H9 (cell line): Measurements from ENCODE around the gene LHPP. TPM values are rescaled to one million over a fixed set of nuclear protein-coding genes. Genes with fewer than 3 reads are reported as not detected.

Source experiments
- DNase-seq: peaks from one replicate; pipeline ENCODE4 v3.0.0-alpha.2; 2017
- H2AFZ ChIP-seq: one replicate; pipeline ENCODE4 v1.6.1; 2013; ENCODE audit warnings: mild to moderate bottlenecking, low read length, control low read depth, moderate library complexity
- H2AK5ac ChIP-seq: 2 replicates; pipeline ENCODE4 v1.6.1; 2013; ENCODE audit warnings: low read length, control low read depth, mixed read lengths; ENCODE audit not compliant: insufficient read length
- H2BK120ac ChIP-seq: one replicate; pipeline ENCODE4 v1.6.1; 2013; ENCODE audit warnings: low read depth, mild to moderate bottlenecking, low read length, control low read depth, inconsistent platforms; ENCODE audit not compliant: poor library complexity, severe bottlenecking
- H2BK12ac ChIP-seq: 2 replicates; pipeline ENCODE4 v1.6.1; 2013; ENCODE audit warnings: low read length, control low read depth, mixed read lengths, low read depth; ENCODE audit not compliant: insufficient read length
- H2BK15ac ChIP-seq: 2 replicates; pipeline ENCODE4 v1.6.1; 2013; ENCODE audit warnings: low read depth, low read length, control low read depth
- H2BK20ac ChIP-seq: one replicate; pipeline ENCODE4 v1.6.1; 2013; ENCODE audit warnings: low read depth, mild to moderate bottlenecking, low read length, control low read depth, inconsistent platforms; ENCODE audit not compliant: poor library complexity, severe bottlenecking
- H2BK5ac ChIP-seq: 2 replicates; pipeline ENCODE4 v1.6.1; 2013; ENCODE audit warnings: low read length, control low read depth, mixed read lengths; ENCODE audit not compliant: insufficient read length
- H3K14ac ChIP-seq: 2 replicates; pipeline ENCODE4 v1.6.1; 2013; ENCODE audit warnings: low read length, control low read depth; ENCODE audit not compliant: insufficient read depth
- H3K18ac ChIP-seq: 2 replicates; pipeline ENCODE4 v1.6.1; 2013; ENCODE audit warnings: low read depth, mild to moderate bottlenecking, mixed read lengths, low read length, control low read depth; ENCODE audit not compliant: insufficient read length
- H3K23ac ChIP-seq: 2 replicates; pipeline ENCODE4 v1.6.1; 2013; ENCODE audit warnings: low read length, control low read depth, mixed read lengths, low read depth; ENCODE audit not compliant: insufficient read length
- H3K23me2 ChIP-seq: 2 replicates; pipeline ENCODE4 v1.6.1; 2013; ENCODE audit warnings: low read depth, mild to moderate bottlenecking, mixed read lengths, low read length, control low read depth; ENCODE audit not compliant: insufficient read length, poor library complexity, severe bottlenecking
- H3K27ac ChIP-seq: 2 replicates; pipeline ENCODE4 v1.5.1; 2013; ENCODE audit warnings: low read length, control low read depth, mixed read lengths, low read depth; ENCODE audit not compliant: insufficient read length
- H3K27me3 ChIP-seq: 2 replicates; pipeline ENCODE4 v1.6.1; 2013; ENCODE audit warnings: low read length, control low read depth, inconsistent platforms; ENCODE audit not compliant: insufficient read depth
- H3K4ac ChIP-seq: 2 replicates; pipeline ENCODE4 v1.6.1; 2013; ENCODE audit warnings: low read depth, mild to moderate bottlenecking, control low read depth, inconsistent platforms, low read length, moderate library complexity
- H3K4me1 ChIP-seq: 2 replicates; pipeline ENCODE4 v1.6.1; 2013; ENCODE audit warnings: low read length, control low read depth, inconsistent platforms; ENCODE audit not compliant: insufficient read depth
- H3K4me2 ChIP-seq: 2 replicates; pipeline ENCODE4 v1.6.1; 2013; ENCODE audit warnings: low read length, control low read depth, mixed read lengths; ENCODE audit not compliant: insufficient read length, insufficient read depth
- H3K56ac ChIP-seq: 2 replicates; pipeline ENCODE4 v1.6.1; 2013; ENCODE audit warnings: low read depth, mild to moderate bottlenecking, mixed read lengths, low read length, control low read depth; ENCODE audit not compliant: insufficient read length
- H3K79me1 ChIP-seq: 2 replicates; pipeline ENCODE4 v1.6.1; 2013; ENCODE audit warnings: low read depth, mild to moderate bottlenecking, moderate library complexity, low read length, control low read depth, inconsistent platforms; ENCODE audit not compliant: insufficient read depth, poor library complexity, severe bottlenecking
- H3K79me2 ChIP-seq: 2 replicates; pipeline ENCODE4 v1.6.1; 2013; ENCODE audit warnings: low read length, control low read depth, inconsistent platforms; ENCODE audit not compliant: insufficient read depth
- H3K9ac ChIP-seq: 2 replicates; pipeline ENCODE4 v1.6.1; 2013; ENCODE audit warnings: low read length, control low read depth, mixed read lengths; ENCODE audit not compliant: insufficient read length; ENCODE audit errors: extremely low read depth
- H3K9me3 ChIP-seq: one replicate; pipeline ENCODE4 v1.6.1; 2013; ENCODE audit warnings: low read depth, low read length, inconsistent platforms; ENCODE audit not compliant: control insufficient read depth
- H3T11ph ChIP-seq: one replicate; pipeline ENCODE4 v1.6.1; 2013; ENCODE audit warnings: mild to moderate bottlenecking, low read length, control low read depth, inconsistent platforms
- H4K20me1 ChIP-seq: one replicate; pipeline ENCODE4 v1.6.1; 2013; ENCODE audit not compliant: control insufficient read depth, insufficient read length, insufficient read depth
- H4K5ac ChIP-seq: 2 replicates; pipeline ENCODE4 v1.6.1; 2013; ENCODE audit warnings: low read depth, mild to moderate bottlenecking, mixed read lengths, low read length, control low read depth; ENCODE audit not compliant: insufficient read length
- H4K8ac ChIP-seq: replicated peaks from 2 replicates; pipeline ENCODE4 v1.6.1; 2013; ENCODE audit warnings: low read length, control low read depth, mixed read lengths, low read depth; ENCODE audit not compliant: insufficient read length
- H4K91ac ChIP-seq: 2 replicates; pipeline ENCODE4 v1.6.1; 2013; ENCODE audit warnings: low read depth, mild to moderate bottlenecking, moderate library complexity, mixed read lengths, low read length, control low read depth; ENCODE audit not compliant: insufficient read length
- H3K27ac Mint-ChIP-seq, 3 experiments: 2 replicates in 2 of 3; 3 replicates in 1 of 3; pipeline ENCODE4 v1.8.0; 2020 to 2021; ENCODE audit warnings: mixed read lengths in 3 of 3, mild to moderate bottlenecking in 1 of 3, moderate library complexity in 1 of 3
- H3K27me3 Mint-ChIP-seq: 2 replicates; pipeline ENCODE4 v1.8.0; 2021; ENCODE audit warnings: low read depth, mild to moderate bottlenecking, moderate library complexity, mixed read lengths
- H3K36me3 Mint-ChIP-seq, 3 experiments: 2 replicates in 2 of 3; 3 replicates in 1 of 3; pipeline ENCODE4 v1.8.0; 2020 to 2021; ENCODE audit warnings: low read depth in 3 of 3, mixed read lengths in 3 of 3; ENCODE audit not compliant: insufficient read depth in 1 of 3
- H3K4me1 Mint-ChIP-seq, 2 experiments: 2 replicates each; pipeline ENCODE4 v1.8.0; 2020; ENCODE audit warnings: mixed read lengths in 2 of 2
- H3K4me3 Mint-ChIP-seq, 2 experiments: 2 replicates in 1 of 2; 3 replicates in 1 of 2; pipeline ENCODE4 v1.8.0; 2020 to 2021; ENCODE audit warnings: mild to moderate bottlenecking in 2 of 2, mixed read lengths in 2 of 2, moderate library complexity in 1 of 2
- H3K9me3 Mint-ChIP-seq, 2 experiments: 2 replicates in 1 of 2; 3 replicates in 1 of 2; pipeline ENCODE4 v1.8.0; 2020; ENCODE audit warnings: mild to moderate bottlenecking in 2 of 2, mixed read lengths in 2 of 2, moderate library complexity in 1 of 2
- CTCF ChIP-seq: fragments of 200-600 bp; sonication (generic); conservative IDR thresholded peaks from 3 replicates; pipeline ENCODE4 v1.8.0; 2021; ENCODE audit warnings: antibody characterized with exemption, mild to moderate bottlenecking
- WGBS: extraction: QIAGEN DNeasy Blood & Tissue Kit; methylation state at CpG from one replicate; pipeline ENCODE4 v1.1.7; 2013; ENCODE audit warnings: missing lambda C conversion rate, low lambda C conversion rate, mixed read lengths; ENCODE audit not compliant: insufficient read length; ENCODE audit errors: extremely low coverage; 5-methylcytosine and 5-hydroxymethylcytosine counted together
- total RNA-seq: library from RNA; stranded (reverse); gene quantifications from 2 replicates; pipeline ENCODE4 v1.2.1, GENCODE V29; 2021

LHPP gene
- total RNA-seq, 1 experiment from 2014 or later = 29.6 TPM

DNA sequence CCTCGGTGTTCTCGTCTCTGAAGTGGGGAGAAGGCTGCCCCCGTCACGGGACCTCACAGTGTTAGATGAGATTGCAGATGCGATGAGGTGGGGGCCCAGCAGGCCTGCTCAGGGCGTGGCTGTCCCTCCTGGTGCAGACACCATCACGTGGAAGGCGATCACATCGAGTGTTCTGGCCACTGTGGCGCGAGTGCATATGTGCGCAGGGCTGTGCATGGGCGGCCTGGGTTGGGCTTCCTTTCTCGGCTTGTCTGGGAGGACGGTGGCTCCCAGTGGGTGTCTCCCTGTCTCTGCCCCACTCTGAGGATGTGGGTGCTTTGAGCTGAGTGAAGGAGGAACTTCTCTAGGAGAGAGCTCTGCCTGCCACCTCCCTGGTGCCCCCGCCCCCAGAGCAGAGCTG is 83.1 kb downstream of the LHPP start:
- Mint-ChIP-seq H3K4me3 (no peak overlapping the region), H3K36me3 (no peaks in the 10 kb centered on the region; a peak in 1 of 7 replicates), H3K4me1 (peaks cover 0 to 6% of the 10 kb centered on the region in 2 experiments; a peak in 1 of 4 replicates), H3K27me3 (no peaks in the 10 kb centered on the region), H3K27ac (no peak overlapping the region), H3K9me3 (no peaks in the 10 kb centered on the region)
- Histone ChIP-seq H3K56ac (no peak overlapping the region), H3K23me2 (no peaks in the 10 kb centered on the region), H2BK12ac (no peak overlapping the region), H2BK20ac (no peak overlapping the region), H2AFZ (no peak overlapping the region), H3K79me1 (no peaks in the 10 kb centered on the region), H2BK5ac (no peak overlapping the region), H3T11ph (no peak overlapping the region), H3K27me3 (no peaks in the 10 kb centered on the region), H4K91ac (no peak overlapping the region), H3K18ac (no peak overlapping the region), H2BK15ac (no peak overlapping the region), H3K23ac (no peak overlapping the region), H4K5ac (no peak overlapping the region), H3K79me2 (no peaks in the 10 kb centered on the region), H3K9ac (no peak overlapping the region), H2BK120ac (no peak overlapping the region), H4K8ac (no peak overlapping the region), H2AK5ac (no peak overlapping the region), H3K27ac (no peak overlapping the region), H3K4me2 (no peak overlapping the region), H4K20me1 (no peaks in the 10 kb centered on the region), H3K4me1 (no peaks in the 10 kb centered on the region), H3K14ac (no peak overlapping the region; the same call in 1 of the 2 replicates), H3K4ac (no peak overlapping the region), H3K9me3 (no peaks in the 10 kb centered on the region)
- no peak for TF ChIP-seq CTCF
- WGBS = no CpG with 5 or more reads among the region's 16 CpGs
- no peak for DNase-seq
